HEK293 (cell line): ENCODE measurements around the gene SBNO2.

ENCODE experiments used
- CTCF ChIP-seq: fragments of 450-650 bp; formaldehyde crosslinking; IDR thresholded peaks from 2 replicates; pipeline ENCODE4 v1.5.1; 2016; ENCODE audit warnings: missing biosample characterization, missing genetic modification characterization
- GLI4 ChIP-seq: fragments of 450-650 bp; formaldehyde crosslinking; IDR thresholded peaks from 2 replicates; pipeline ENCODE4 v1.5.1; 2016; ENCODE audit warnings: missing biosample characterization, missing genetic modification characterization
- ZBTB1 ChIP-seq: fragments of 450-650 bp; formaldehyde crosslinking; IDR thresholded peaks from 2 replicates; pipeline ENCODE4 v1.5.1; 2016; ENCODE audit warnings: missing biosample characterization, missing genetic modification characterization
- ZBTB10 ChIP-seq: fragments of 450-650 bp; formaldehyde crosslinking; IDR thresholded peaks from 2 replicates; pipeline ENCODE4 v1.5.1; 2016; ENCODE audit warnings: missing biosample characterization, missing genetic modification characterization
- ZBTB11 ChIP-seq: fragments of 450-650 bp; formaldehyde crosslinking; conservative IDR thresholded peaks from 2 replicates; pipeline ENCODE4 v1.5.1; 2016; ENCODE audit warnings: low read depth, missing biosample characterization, missing genetic modification characterization
- ZEB2 ChIP-seq: fragments of 450-650 bp; formaldehyde crosslinking; IDR thresholded peaks from 2 replicates; pipeline ENCODE4 v1.5.1; 2016; ENCODE audit warnings: missing biosample characterization, missing genetic modification characterization
- ZFP69B ChIP-seq: fragments of 450-650 bp; formaldehyde crosslinking; IDR thresholded peaks from 2 replicates; pipeline ENCODE4 v1.5.1; 2016; ENCODE audit warnings: missing biosample characterization, missing genetic modification characterization
- ZNF155 ChIP-seq: fragments of 450-650 bp; formaldehyde crosslinking; IDR thresholded peaks from 2 replicates; pipeline ENCODE4 v1.5.1; 2016; ENCODE audit warnings: missing biosample characterization, missing genetic modification characterization
- ZNF398 ChIP-seq: fragments of 450-650 bp; formaldehyde crosslinking; IDR thresholded peaks from 2 replicates; pipeline ENCODE4 v1.5.1; 2017; ENCODE audit warnings: missing biosample characterization, missing genetic modification characterization
- ZNF510 ChIP-seq: fragments of 450-650 bp; formaldehyde crosslinking; IDR thresholded peaks from 2 replicates; pipeline ENCODE4 v1.5.1; 2018; ENCODE audit warnings: mild to moderate bottlenecking, missing genetic modification characterization, missing biosample characterization; ENCODE audit not compliant: insufficient replicate concordance
- ZNF639 ChIP-seq: fragments of 450-650 bp; formaldehyde crosslinking; IDR thresholded peaks from 2 replicates; pipeline ENCODE4 v1.5.1; 2016; ENCODE audit warnings: missing biosample characterization, missing genetic modification characterization
- ZSCAN18 ChIP-seq: fragments of 450-650 bp; formaldehyde crosslinking; IDR thresholded peaks from 2 replicates; pipeline ENCODE4 v1.5.1; 2016; ENCODE audit warnings: missing biosample characterization, missing genetic modification characterization

- TF ChIP-seq CTCF (tag by site-specific recombination) (no peak), ZNF398 (tag by site-specific recombination) (no peak), ZNF510 (tag by site-specific recombination) (no peak), GLI4 (tag by site-specific recombination) (no peak), ZFP69B (no peak), ZSCAN18 (tag by site-specific recombination) (no peak), ZBTB1 (tag by site-specific recombination) (no peak), ZEB2 (tag by site-specific recombination) (no peak), ZNF639 (tag by site-specific recombination) (no peak), ZNF155 (tag by site-specific recombination) (no peak), ZBTB10 (tag by site-specific recombination) (no peak), ZBTB11 (tag by site-specific recombination) (no peak)
Measured at GRCh38 chr19:1070931-1071791, 102.9 kb downstream of the SBNO2 start.
